Duodenal mucosa (tissue), 2 donors: ENCODE results near the gene MKRN2OS.

ENCODE experiments used
- H3K27ac ChIP-seq: one replicate; pipeline ENCODE4 v1.7.0; 2013; ENCODE audit warnings: low read depth, low read length
- H3K27me3 ChIP-seq, 2 donors: one replicate each; pipeline ENCODE4 v1.7.0; 2013; ENCODE audit warnings: low read length in 2 of 2, control low read depth in 1 of 2; ENCODE audit not compliant: insufficient read depth in 2 of 2, control insufficient read depth in 1 of 2
- H3K36me3 ChIP-seq, 2 donors: one replicate each; pipeline ENCODE4 v1.7.0; 2013; ENCODE audit warnings: low read length in 2 of 2, control low read depth in 1 of 2; ENCODE audit not compliant: insufficient read depth in 2 of 2, control insufficient read depth in 1 of 2
- H3K4me1 ChIP-seq, 2 donors: one replicate each; pipeline ENCODE4 v1.7.0; 2013; ENCODE audit warnings: low read length in 2 of 2, control low read depth in 1 of 2; ENCODE audit not compliant: insufficient read depth in 2 of 2, control insufficient read depth in 1 of 2
- H3K4me3 ChIP-seq, 2 donors: one replicate each; pipeline ENCODE4 v1.7.0; 2013; ENCODE audit warnings: low read length in 2 of 2, low read depth in 1 of 2
- H3K9ac ChIP-seq, 2 donors: one replicate each; pipeline ENCODE4 v1.7.0; 2013; ENCODE audit warnings: low read length in 2 of 2, low read depth in 1 of 2
- H3K9me3 ChIP-seq, 2 donors: one replicate each; pipeline ENCODE4 v1.7.0; 2013; ENCODE audit warnings: low read length in 2 of 2, control low read depth in 1 of 2; ENCODE audit not compliant: control insufficient read depth in 1 of 2

Gene MKRN2OS

GRCh38 chr3:12583280-12583679 lies 38.0 kb upstream of the MKRN2OS start:
- no peaks in the 10 kb centered on the region for H3K9me3 ChIP-seq
- no peaks in the 10 kb centered on the region for H3K27me3 ChIP-seq
- H3K4me1 ChIP-seq: no peaks in the 10 kb centered on the region
- no peak overlapping the region for H3K27ac ChIP-seq
- no peak overlapping the region for H3K4me3 ChIP-seq
- H3K9ac ChIP-seq: no peak overlapping the region
- peaks cover 44 to 85% of the 10 kb centered on the region in 2 donors for H3K36me3 ChIP-seq

- peaks cover 42 to 84% of the 10 kb centered on the region in 2 donors for H3K36me3 ChIP-seq
- no peaks in the 10 kb centered on the region for H3K9me3 ChIP-seq
- no peak overlapping the region for H3K9ac ChIP-seq
- no peaks in the 10 kb centered on the region for H3K4me1 ChIP-seq
- no peak overlapping the region for H3K4me3 ChIP-seq
- no peak overlapping the region for H3K27ac ChIP-seq
- H3K27me3 ChIP-seq: no peaks in the 10 kb centered on the region
Observed at GRCh38 chr3:12582730-12583129, 37.4 kb upstream of the MKRN2OS start.

DNA sequence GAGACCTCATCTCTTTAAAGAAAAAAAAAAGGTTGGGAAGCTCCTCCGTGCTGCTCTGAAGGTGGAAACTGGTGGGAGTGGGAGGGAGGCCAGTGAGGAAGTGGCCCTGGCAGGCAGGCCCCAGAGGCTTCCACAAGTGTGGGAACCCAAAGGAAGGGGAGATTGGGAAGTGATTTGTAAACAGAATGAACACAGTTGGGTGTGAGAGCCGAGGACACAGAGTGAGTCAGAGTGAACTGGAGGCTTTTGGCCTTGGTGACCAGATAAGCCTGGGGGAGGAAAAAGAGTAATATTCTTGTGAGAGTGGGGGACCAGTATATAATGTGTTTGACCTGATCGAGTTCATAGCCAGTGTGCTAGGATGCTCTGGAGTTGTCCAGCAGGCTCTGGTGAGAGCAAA lies 34.6 kb upstream of the MKRN2OS start:
- Histone ChIP-seq H3K27ac (no peak overlapping the region), H3K9me3 (no peaks in the 10 kb centered on the region), H3K36me3 (peaks cover 43 to 86% of the 10 kb centered on the region in 2 donors), H3K4me3 (no peak overlapping the region), H3K27me3 (no peaks in the 10 kb centered on the region), H3K9ac (no peak overlapping the region), H3K4me1 (no peaks in the 10 kb centered on the region)

DNA sequence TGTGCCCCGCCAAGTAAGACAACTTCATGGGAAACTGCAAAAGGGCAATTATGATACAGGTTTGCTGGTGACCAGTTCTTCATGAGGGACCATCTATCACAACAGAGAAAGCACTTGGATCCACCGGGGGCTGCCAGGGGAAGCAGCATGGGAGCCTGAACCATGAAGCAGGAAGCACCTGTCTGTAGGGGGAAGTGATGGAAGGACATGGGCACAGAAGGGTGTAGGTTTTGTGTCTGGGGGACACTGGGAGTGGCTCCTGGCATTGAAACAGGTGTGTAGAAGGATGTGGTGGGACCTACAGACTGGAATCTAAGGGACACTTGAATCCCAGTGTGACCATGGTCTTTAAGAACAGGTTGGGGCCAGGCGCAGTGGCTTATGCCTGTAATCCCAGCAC lies 34.2 kb upstream of the MKRN2OS start:
- no peak overlapping the region for H3K4me3 ChIP-seq
- no peak overlapping the region for H3K27ac ChIP-seq
- no peaks in the 10 kb centered on the region for H3K27me3 ChIP-seq
- H3K9ac ChIP-seq: no peak overlapping the region
- no peaks in the 10 kb centered on the region for H3K9me3 ChIP-seq
- H3K36me3 ChIP-seq: peaks cover 44 to 86% of the 10 kb centered on the region in 2 donors
- H3K4me1 ChIP-seq: no peaks in the 10 kb centered on the region

GRCh38 chr3:12578742-12579141 lies 33.4 kb upstream of the MKRN2OS start:
- no peak overlapping the region for H3K27ac ChIP-seq
- no peak overlapping the region for H3K9ac ChIP-seq

DNA sequence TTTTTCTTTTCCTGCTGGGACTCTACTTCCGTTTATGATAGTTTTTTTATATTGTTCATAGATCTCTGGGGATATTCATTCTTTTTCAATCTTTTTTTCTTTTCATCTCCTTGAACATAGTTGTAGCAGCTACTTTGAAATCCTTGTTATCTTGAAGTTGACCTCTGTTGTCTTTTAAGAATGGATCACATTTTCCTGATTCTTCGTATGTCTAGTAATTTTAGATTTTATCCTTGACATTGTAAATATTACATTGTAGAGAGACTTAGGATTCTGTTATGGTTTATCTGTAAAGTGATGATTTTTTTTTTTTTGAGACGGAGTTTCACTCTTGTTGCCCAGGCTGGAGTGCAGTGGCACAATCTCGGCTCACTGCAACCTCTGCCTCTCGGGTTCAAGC lies 32.1 kb upstream of the MKRN2OS start:
- H3K4me1 ChIP-seq: no peaks in the 10 kb centered on the region
- no peak overlapping the region for H3K9ac ChIP-seq
- H3K27me3 ChIP-seq: no peaks in the 10 kb centered on the region
- H3K4me3 ChIP-seq: no peak overlapping the region
- no peaks in the 10 kb centered on the region for H3K9me3 ChIP-seq
- no peak overlapping the region for H3K27ac ChIP-seq
- H3K36me3 ChIP-seq: peaks cover 44 to 87% of the 10 kb centered on the region in 2 donors

More at GRCh38 chr3:12578742-12579141, 33.4 kb upstream of the MKRN2OS start:
- Histone ChIP-seq H3K36me3 (peaks cover 44 to 86% of the 10 kb centered on the region in 2 donors), H3K27me3 (no peaks in the 10 kb centered on the region), H3K4me1 (no peaks in the 10 kb centered on the region), H3K4me3 (no peak overlapping the region), H3K9me3 (no peaks in the 10 kb centered on the region)

DNA sequence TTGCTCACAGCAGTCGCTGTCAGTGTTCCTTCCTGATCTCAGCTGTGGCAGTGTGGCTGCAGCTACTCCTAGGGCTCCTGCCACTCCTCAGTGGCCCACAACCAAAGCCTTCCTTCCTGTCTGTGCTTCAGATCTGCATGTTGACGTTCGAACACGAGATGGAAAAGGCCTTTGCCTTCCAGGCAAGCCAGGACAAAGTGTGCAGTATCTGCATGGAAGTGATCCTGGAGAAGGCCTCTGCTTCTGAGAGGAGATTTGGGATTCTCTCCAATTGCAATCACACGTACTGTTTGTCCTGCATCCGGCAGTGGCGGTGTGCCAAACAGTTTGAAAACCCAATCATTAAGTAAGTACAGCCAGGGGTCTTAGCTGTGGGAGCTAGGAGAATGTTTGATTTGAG lies 29.4 kb upstream of the MKRN2OS start:
- Histone ChIP-seq H3K4me1 (no peaks in the 10 kb centered on the region), H3K27me3 (no peaks in the 10 kb centered on the region), H3K36me3 (peaks cover 56 to 90% of the 10 kb centered on the region in 2 donors), H3K27ac (no peak overlapping the region), H3K4me3 (no peak overlapping the region), H3K9ac (no peak overlapping the region), H3K9me3 (no peaks in the 10 kb centered on the region)

DNA sequence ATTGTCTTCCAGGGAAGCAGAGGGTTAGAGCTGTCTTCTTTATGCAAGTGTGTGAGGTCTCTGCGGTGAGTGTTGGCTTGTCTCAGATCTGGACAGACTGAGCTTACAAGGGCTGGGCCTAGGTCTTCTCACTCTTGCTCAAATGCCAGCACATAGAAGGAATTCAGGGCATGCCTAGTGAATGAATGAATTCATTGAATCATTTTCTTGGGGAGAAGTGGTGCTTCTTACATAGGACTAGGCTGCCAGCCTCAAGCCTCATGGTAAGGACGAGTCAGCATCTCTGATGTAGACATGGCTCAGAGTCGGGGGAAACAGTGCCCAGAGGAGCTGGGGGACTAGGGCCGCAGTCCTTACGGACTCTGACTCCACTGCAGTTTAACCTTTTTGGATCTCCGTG lies 28.8 kb upstream of the MKRN2OS start:
- peaks cover 59 to 89% of the 10 kb centered on the region in 2 donors for H3K36me3 ChIP-seq
- no peak overlapping the region for H3K4me3 ChIP-seq
- H3K27ac ChIP-seq: no peak overlapping the region
- H3K4me1 ChIP-seq: no peaks in the 10 kb centered on the region
- no peaks in the 10 kb centered on the region for H3K27me3 ChIP-seq
- H3K9ac ChIP-seq: no peak overlapping the region
- no peaks in the 10 kb centered on the region for H3K9me3 ChIP-seq

GRCh38 chr3:12571986-12572385 lies 26.7 kb upstream of the MKRN2OS start:
- Histone ChIP-seq H3K4me1 (no peaks in the 10 kb centered on the region), H3K9ac (no peak overlapping the region), H3K36me3 (peaks cover 60 to 78% of the 10 kb centered on the region in 2 donors), H3K9me3 (no peaks in the 10 kb centered on the region), H3K4me3 (no peak overlapping the region), H3K27me3 (no peaks in the 10 kb centered on the region), H3K27ac (no peak overlapping the region)

GRCh38 chr3:12569836-12570235 lies 24.5 kb upstream of the MKRN2OS start:
- Histone ChIP-seq H3K4me1 (no peaks in the 10 kb centered on the region), H3K4me3 (no peak overlapping the region), H3K27me3 (no peaks in the 10 kb centered on the region), H3K36me3 (peaks cover 41 to 56% of the 10 kb centered on the region in 2 donors), H3K9ac (no peak overlapping the region), H3K9me3 (peaks cover 0 to 7% of the 10 kb centered on the region in 2 donors), H3K27ac (no peak overlapping the region)

DNA sequence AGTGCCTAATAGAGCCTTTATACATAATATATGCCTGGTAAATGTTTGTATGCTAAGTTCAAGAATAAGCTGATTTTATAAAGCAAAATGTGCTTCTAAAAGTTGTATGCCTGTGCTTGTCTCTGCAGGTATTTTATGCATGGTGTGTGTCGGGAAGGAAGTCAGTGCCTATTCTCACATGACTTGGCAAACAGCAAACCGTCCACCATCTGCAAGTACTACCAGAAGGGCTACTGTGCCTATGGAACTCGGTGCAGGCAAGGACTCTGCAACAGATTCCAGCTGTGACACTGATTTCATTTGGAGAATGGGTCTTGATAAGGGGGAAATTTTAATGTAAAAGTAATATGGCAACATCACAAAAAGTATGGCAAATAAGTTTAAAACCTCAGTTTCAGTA lies 23.4 kb upstream of the MKRN2OS start:
- Histone ChIP-seq H3K4me3 (no peak overlapping the region), H3K9me3 (peaks cover 0 to 7% of the 10 kb centered on the region in 2 donors), H3K4me1 (no peaks in the 10 kb centered on the region), H3K27me3 (no peaks in the 10 kb centered on the region), H3K27ac (no peak overlapping the region), H3K9ac (no peak overlapping the region), H3K36me3 (peaks cover 31 to 45% of the 10 kb centered on the region in 2 donors)
